Measurements from ENCODE around the gene ADH7. TPM values are rescaled to one million over a fixed set of nuclear protein-coding genes. Genes with fewer than 3 reads are reported as not detected.
A peak's percentile ranks its signal among the peaks of the same experiment; 100 is the strongest.

The ADH7 gene
- total RNA-seq (not detected), polyA plus RNA-seq (not detected), total RNA-seq (0 to 0.09 (median 0) reads per million in 6 experiments)

DNA sequence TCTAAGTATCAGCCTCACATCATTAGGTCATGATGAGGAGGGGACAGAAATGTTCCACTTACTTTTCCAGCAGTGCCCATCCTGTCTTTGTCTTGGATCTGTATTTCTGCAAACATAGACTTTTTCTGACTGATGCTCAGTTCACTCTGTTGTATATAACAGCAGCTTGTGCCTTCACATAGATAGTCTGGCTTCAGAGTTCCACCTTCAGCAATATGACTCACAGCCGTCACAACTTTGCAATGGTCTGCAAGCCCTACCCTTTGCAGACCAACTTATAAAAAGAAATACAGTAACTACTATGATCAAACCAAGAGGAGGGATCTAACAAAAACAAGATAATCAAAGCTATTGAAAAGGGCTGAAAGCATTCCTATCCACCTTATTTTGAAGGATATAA lies at the start of gene ADH7:
Gene ADH7, minus strand, starts transcription at position 189 of the 400 bp plus-strand sequence. Its CDS starts 109 bp downstream, at position 80.
- POLR2A ChIA-PET, result no interaction called here
- no peak for ATAC-seq
- H3K36me3 Mint-ChIP-seq, result no peaks in the 10 kb centered on the region
- H3K9me3 Mint-ChIP-seq, result no peaks in the 10 kb centered on the region
- H3K27ac Mint-ChIP-seq, result no peak within 1 kb of the TSS
- no peak within 1 kb of the TSS for H3K4me3 Mint-ChIP-seq
- H3K27me3 Mint-ChIP-seq, result peaks cover 0 to 9% (median 3%) of the 10 kb centered on the region in 5 donors
- no peaks in the 10 kb centered on the region for H3K4me1 Mint-ChIP-seq
- no peak for DNase-seq

GRCh38 chr4:99483636-99484035 lies 48.5 kb upstream of the ADH7 start:
- H3K9me3 Mint-ChIP-seq, result peaks cover 0 to 47% (median 27%) of the 10 kb centered on the region in 9 donors
- H3K4me1 Mint-ChIP-seq, result peaks cover 0 to 2% (median 0%) of the 10 kb centered on the region in 4 donors
- H3K27ac Mint-ChIP-seq, result no peak overlapping the region
- H3K4me3 Mint-ChIP-seq, result no peak overlapping the region
- POLR2A ChIA-PET, result no interaction called here
- DNase-seq, result no peak
- peaks cover 0 to 1% (median 0%) of the 10 kb centered on the region in 5 donors for H3K27me3 Mint-ChIP-seq
- no peak for ATAC-seq
- peaks cover 0 to 28% (median 17%) of the 10 kb centered on the region in 3 donors for H3K36me3 Mint-ChIP-seq

DNA sequence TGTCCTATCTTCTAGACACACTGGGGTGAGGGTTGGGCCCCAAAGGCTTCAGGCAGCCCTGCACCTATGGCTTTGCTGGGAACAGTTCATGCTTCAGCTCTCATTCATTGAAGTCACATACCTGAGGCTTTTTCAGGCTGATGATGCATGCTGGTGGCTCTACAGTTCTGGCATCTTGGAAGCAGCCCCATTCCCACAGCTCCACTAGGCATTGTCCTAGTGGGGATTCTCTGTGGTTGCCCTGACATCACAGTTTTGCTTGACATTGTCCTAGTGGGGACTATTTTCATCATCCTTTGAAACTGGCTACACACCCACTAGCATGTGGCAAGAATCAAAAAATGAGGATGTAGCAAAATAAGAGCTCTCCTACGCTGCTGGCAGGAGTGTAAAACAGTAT lies 38.0 kb upstream of the ADH7 start:
- ATAC-seq (no peak), DNase-seq (no peak)
- Mint-ChIP-seq H3K4me3 (no peak overlapping the region), H3K9me3 (no peaks in the 10 kb centered on the region), H3K27me3 (peaks cover 0 to 4% (median 0%) of the 10 kb centered on the region in 5 donors), H3K36me3 (no peaks in the 10 kb centered on the region), H3K27ac (no peak overlapping the region), H3K4me1 (no peaks in the 10 kb centered on the region)
- POLR2A ChIA-PET, result no interaction called here

GRCh38 chr4:99471896-99472295 lies 36.8 kb upstream of the ADH7 start:
- no peak for ATAC-seq
- Mint-ChIP-seq H3K4me1 (no peaks in the 10 kb centered on the region), H3K27me3 (peaks cover 0 to 6% (median 2%) of the 10 kb centered on the region in 5 donors), H3K36me3 (no peaks in the 10 kb centered on the region), H3K9me3 (no peaks in the 10 kb centered on the region), H3K27ac (no peak overlapping the region), H3K4me3 (no peak overlapping the region)
- no peak for DNase-seq
- POLR2A ChIA-PET, result no interaction called here

DNA sequence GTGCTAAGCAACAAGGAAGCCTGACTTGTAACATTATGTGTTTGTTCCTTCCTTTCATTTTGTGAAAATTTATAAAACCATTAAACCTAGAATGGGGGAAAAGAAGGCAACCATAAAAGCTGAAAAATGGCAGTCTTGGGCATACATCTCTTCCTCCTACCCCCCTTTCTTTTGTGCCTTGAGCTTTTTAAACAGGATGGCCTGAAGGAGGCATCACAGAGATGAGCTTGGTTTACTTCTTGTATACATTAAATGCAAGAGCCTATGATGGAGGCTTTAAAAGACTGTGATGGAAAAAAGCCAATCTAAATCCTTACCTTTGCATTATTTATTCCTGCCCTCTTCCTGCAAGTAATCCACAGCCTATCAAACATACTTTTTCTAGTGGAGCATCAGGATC lies 36.2 kb upstream of the ADH7 start:
- POLR2A ChIA-PET, result no interaction called here
- Mint-ChIP-seq H3K36me3 (no peaks in the 10 kb centered on the region), H3K4me3 (no peak overlapping the region), H3K27me3 (peaks cover 0 to 6% (median 2%) of the 10 kb centered on the region in 5 donors), H3K27ac (no peak overlapping the region), H3K9me3 (no peaks in the 10 kb centered on the region), H3K4me1 (no peaks in the 10 kb centered on the region)
- DNase-seq (no peak), ATAC-seq (no peak)

DNA sequence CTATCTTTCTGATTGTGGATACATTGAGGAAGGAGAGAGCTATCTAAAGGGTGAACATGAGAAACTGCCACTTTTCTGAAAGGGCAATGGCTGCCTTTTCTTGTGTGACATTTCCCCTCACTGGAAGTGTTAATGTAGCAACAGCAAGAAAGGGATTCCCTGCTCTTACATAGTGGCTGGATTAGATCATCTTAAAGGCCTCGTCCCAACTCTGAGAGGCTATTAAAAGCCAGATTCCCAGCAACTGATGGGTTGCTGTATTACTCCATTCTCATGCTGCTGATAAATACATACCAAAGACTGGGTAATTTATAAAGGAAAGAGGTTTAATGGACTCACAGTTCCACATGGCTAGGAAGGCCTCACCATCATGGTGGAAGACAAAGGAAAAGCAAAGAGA lies 33.7 kb upstream of the ADH7 start:
- no peak for ATAC-seq
- Mint-ChIP-seq H3K4me3 (no peak overlapping the region), H3K27ac (no peak overlapping the region), H3K9me3 (no peaks in the 10 kb centered on the region), H3K27me3 (peaks cover 0 to 12% (median 5%) of the 10 kb centered on the region in 5 donors), H3K36me3 (no peaks in the 10 kb centered on the region), H3K4me1 (no peaks in the 10 kb centered on the region)
- POLR2A ChIA-PET, result no interaction called here
- no peak for DNase-seq

GRCh38 chr4:99467887-99468286 lies 32.7 kb upstream of the ADH7 start:
- Mint-ChIP-seq H3K27me3 (peaks cover 0 to 12% (median 5%) of the 10 kb centered on the region in 5 donors), H3K36me3 (no peaks in the 10 kb centered on the region), H3K9me3 (no peaks in the 10 kb centered on the region), H3K4me3 (no peak overlapping the region), H3K27ac (no peak overlapping the region), H3K4me1 (no peaks in the 10 kb centered on the region)
- POLR2A ChIA-PET, result no interaction called here
- ATAC-seq, result no peak
- no peak for DNase-seq

- peaks cover 0 to 13% (median 10%) of the 10 kb centered on the region in 5 donors for H3K27me3 Mint-ChIP-seq
- H3K9me3 Mint-ChIP-seq, result no peaks in the 10 kb centered on the region
- ATAC-seq, result no peak
- no peaks in the 10 kb centered on the region for H3K4me1 Mint-ChIP-seq
- DNase-seq, result no peak
- POLR2A ChIA-PET, result no interaction called here
- no peak overlapping the region for H3K27ac Mint-ChIP-seq
- H3K36me3 Mint-ChIP-seq, result no peaks in the 10 kb centered on the region
- H3K4me3 Mint-ChIP-seq, result no peak overlapping the region
Observed at GRCh38 chr4:99463566-99463965, 28.4 kb upstream of the ADH7 start.

DNA sequence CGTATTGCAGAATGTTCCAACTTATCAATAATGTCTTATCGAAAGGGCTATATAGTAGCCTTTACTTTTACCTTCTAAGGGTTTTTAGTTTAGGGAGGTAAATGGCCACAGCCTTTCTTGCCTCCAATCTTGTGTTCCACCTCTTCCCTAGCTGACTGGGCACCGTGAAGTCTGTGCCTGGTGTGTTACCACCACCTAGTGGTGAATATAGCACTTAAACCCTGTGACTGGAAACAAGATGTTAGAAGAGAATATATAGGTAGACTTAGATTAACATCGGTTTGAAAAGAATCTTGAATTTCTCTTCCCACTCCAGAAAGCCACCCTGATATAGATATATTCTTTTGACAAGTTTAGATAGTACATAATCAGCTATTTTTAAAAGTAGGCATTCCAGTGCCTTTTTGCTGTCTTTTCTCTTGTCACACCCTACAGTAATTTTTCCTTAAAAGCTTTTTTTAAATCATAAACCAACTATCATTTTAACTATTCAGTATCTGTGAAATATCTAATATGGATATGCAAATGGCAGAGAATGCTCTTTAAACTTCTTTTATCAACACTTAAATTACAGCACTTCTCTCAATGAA lies 27.8 kb upstream of the ADH7 start:
- no peak overlapping the region for H3K4me3 Mint-ChIP-seq

DNA sequence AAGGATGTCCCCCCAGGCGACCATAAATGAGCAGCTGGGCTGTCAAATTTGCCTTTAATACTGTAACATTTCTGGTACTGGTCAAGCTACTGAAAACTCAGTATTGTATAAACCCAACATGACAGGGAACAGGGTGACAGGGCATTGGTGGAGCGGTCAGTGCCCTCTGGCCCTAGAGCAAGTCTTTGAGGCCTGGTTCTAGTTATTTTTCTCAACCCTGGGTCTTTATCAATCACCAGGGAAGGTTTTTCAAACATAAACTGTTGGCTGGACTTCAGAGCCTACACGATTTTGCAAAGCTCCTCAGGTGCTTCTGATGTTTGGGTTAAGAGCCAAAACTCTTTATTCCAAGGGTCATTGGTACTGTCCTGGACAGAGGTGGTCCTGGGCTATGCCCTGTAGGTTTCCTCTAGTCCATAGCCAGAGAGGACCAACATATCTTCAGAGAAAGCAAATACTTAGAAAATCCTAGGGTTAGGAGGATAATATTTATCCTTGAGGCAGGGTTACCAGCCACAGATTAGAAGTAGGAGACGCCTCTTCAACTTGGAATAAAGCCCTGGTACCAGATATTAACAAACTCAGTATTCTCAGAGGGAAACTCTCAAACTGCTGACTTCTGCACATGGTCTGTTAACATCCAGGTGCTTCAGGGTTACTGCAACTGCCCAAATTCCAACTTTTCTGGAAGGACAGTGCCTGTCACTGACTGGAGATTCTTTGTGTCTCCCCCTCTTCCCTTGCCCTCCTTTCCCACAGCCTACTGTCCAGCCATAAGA lies 26.7 kb upstream of the ADH7 start:
- H3K27me3 Mint-ChIP-seq, result peaks cover 0 to 14% (median 9%) of the 10 kb centered on the region in 5 donors

More for the DNA sequence above, 27.8 kb upstream of the ADH7 start:
- POLR2A ChIA-PET, result no interaction called here
- no peaks in the 10 kb centered on the region for H3K36me3 Mint-ChIP-seq
- peaks cover 0 to 13% (median 12%) of the 10 kb centered on the region in 5 donors for H3K27me3 Mint-ChIP-seq
- ATAC-seq (peak; percentile 75 to 80), DNase-seq (peak in 9 of 10 donors; percentile 7 to 64 (median 39))
- H3K4me1 Mint-ChIP-seq, result no peaks in the 10 kb centered on the region
- no peaks in the 10 kb centered on the region for H3K9me3 Mint-ChIP-seq
- H3K27ac Mint-ChIP-seq, result no peak overlapping the region

GRCh38 chr4:99459546-99460042 lies 24.5 kb upstream of the ADH7 start:
- POLR2A ChIA-PET, result no interaction called here

More for the DNA sequence above, 26.7 kb upstream of the ADH7 start:
- H3K27ac Mint-ChIP-seq, result no peak overlapping the region
- H3K9me3 Mint-ChIP-seq, result no peaks in the 10 kb centered on the region
- no peaks in the 10 kb centered on the region for H3K36me3 Mint-ChIP-seq
- ATAC-seq, result no peak
- no peak for DNase-seq
- H3K4me3 Mint-ChIP-seq, result no peak overlapping the region
- POLR2A ChIA-PET, result no interaction called here
- no peaks in the 10 kb centered on the region for H3K4me1 Mint-ChIP-seq

GRCh38 chr4:99458911-99459447 lies 23.8 kb upstream of the ADH7 start:
- ATAC-seq (no peak), DNase-seq (no peak)
- peaks cover 0 to 3% (median 0%) of the 10 kb centered on the region in 9 donors for H3K9me3 Mint-ChIP-seq
- no peak overlapping the region for H3K27ac Mint-ChIP-seq
- POLR2A ChIA-PET, result no interaction called here
- peaks cover 8 to 17% (median 12%) of the 10 kb centered on the region in 5 donors for H3K27me3 Mint-ChIP-seq
- H3K4me3 Mint-ChIP-seq, result no peak overlapping the region
- no peaks in the 10 kb centered on the region for H3K36me3 Mint-ChIP-seq
- no peaks in the 10 kb centered on the region for H3K4me1 Mint-ChIP-seq

More at GRCh38 chr4:99459546-99460042, 24.5 kb upstream of the ADH7 start:
- no peak overlapping the region for H3K27ac Mint-ChIP-seq
- no peaks in the 10 kb centered on the region for H3K36me3 Mint-ChIP-seq
- no peaks in the 10 kb centered on the region for H3K4me1 Mint-ChIP-seq
- H3K9me3 Mint-ChIP-seq, result peaks cover 0 to 3% (median 0%) of the 10 kb centered on the region in 9 donors
- peaks cover 8 to 14% (median 12%) of the 10 kb centered on the region in 5 donors for H3K27me3 Mint-ChIP-seq
- ATAC-seq, result no peak
- DNase-seq, result no peak
- H3K4me3 Mint-ChIP-seq, result no peak overlapping the region

GRCh38 chr4:99457676-99458075 lies 22.5 kb upstream of the ADH7 start:
- no peak for DNase-seq
- peaks cover 0 to 10% (median 7%) of the 10 kb centered on the region in 9 donors for H3K9me3 Mint-ChIP-seq
- POLR2A ChIA-PET, result no interaction called here
- H3K4me1 Mint-ChIP-seq, result no peaks in the 10 kb centered on the region
- peaks cover 0 to 10% (median 5%) of the 10 kb centered on the region in 3 donors for H3K36me3 Mint-ChIP-seq
- peaks cover 10 to 30% (median 14%) of the 10 kb centered on the region in 5 donors for H3K27me3 Mint-ChIP-seq
- no peak for ATAC-seq
- peak overlapping the region in 1 of 10 donors; percentile 33 for H3K27ac Mint-ChIP-seq
- no peak overlapping the region for H3K4me3 Mint-ChIP-seq
